ENCODE measurements around the gene NAPB. TPM values are rescaled to one million over a fixed set of nuclear protein-coding genes. Genes with fewer than 3 reads are reported as not detected.

The NAPB gene
- total RNA-seq, 1 donor from 2014 or later, result 74.1 TPM

GRCh38 chr20:23456409-23456808, 35.1 kb upstream of the NAPB start:
- TF ChIP-seq CTCF (IDR thresholded peaks at IDR 0.05; ENCODE audit: partially characterized antibody, unreplicated experiment), result no peak
- Mint-ChIP-seq H3K9me3 (ENCODE audit: unreplicated experiment) (no peaks in the 10 kb centered on the region), H3K4me1 (ENCODE audit: low read depth, unreplicated experiment) (no peaks in the 10 kb centered on the region), H3K36me3 (ENCODE audit: unreplicated experiment) (no peaks in the 10 kb centered on the region), H3K27ac (ENCODE audit: unreplicated experiment) (no peak overlapping the region), H3K4me3 (ENCODE audit: unreplicated experiment) (no peak overlapping the region), H3K27me3 (ENCODE audit: unreplicated experiment) (peaks cover 5% of the 10 kb centered on the region)
- DNase-seq, result no peak

GRCh38 chr20:23455639-23456038, 34.4 kb upstream of the NAPB start:
- no peak for DNase-seq
- H3K36me3 Mint-ChIP-seq (ENCODE audit: unreplicated experiment), result no peaks in the 10 kb centered on the region
- TF ChIP-seq CTCF (IDR thresholded peaks at IDR 0.05; ENCODE audit: partially characterized antibody, unreplicated experiment), result no peak
- no peak overlapping the region for H3K4me3 Mint-ChIP-seq (ENCODE audit: unreplicated experiment)
- no peak overlapping the region for H3K27ac Mint-ChIP-seq (ENCODE audit: unreplicated experiment)
- no peaks in the 10 kb centered on the region for H3K4me1 Mint-ChIP-seq (ENCODE audit: low read depth, unreplicated experiment)
- H3K9me3 Mint-ChIP-seq (ENCODE audit: unreplicated experiment), result no peaks in the 10 kb centered on the region
- peaks cover 8% of the 10 kb centered on the region for H3K27me3 Mint-ChIP-seq (ENCODE audit: unreplicated experiment)

GRCh38 chr20:23454816-23455215, 33.5 kb upstream of the NAPB start:
- Mint-ChIP-seq H3K4me1 (ENCODE audit: low read depth, unreplicated experiment) (no peaks in the 10 kb centered on the region), H3K27ac (ENCODE audit: unreplicated experiment) (no peak overlapping the region), H3K4me3 (ENCODE audit: unreplicated experiment) (no peak overlapping the region), H3K27me3 (ENCODE audit: unreplicated experiment) (peaks cover 8% of the 10 kb centered on the region), H3K36me3 (ENCODE audit: unreplicated experiment) (no peaks in the 10 kb centered on the region), H3K9me3 (ENCODE audit: unreplicated experiment) (no peaks in the 10 kb centered on the region)
- DNase-seq, result no peak
- no peak for TF ChIP-seq CTCF (IDR thresholded peaks at IDR 0.05; ENCODE audit: partially characterized antibody, unreplicated experiment)

- peaks cover 10% of the 10 kb centered on the region for H3K27me3 Mint-ChIP-seq (ENCODE audit: unreplicated experiment)
- no peak overlapping the region for H3K4me3 Mint-ChIP-seq (ENCODE audit: unreplicated experiment)
- no peak for DNase-seq
Observed at GRCh38 chr20:23453549-23454543, 32.6 kb upstream of the NAPB start.

More at GRCh38 chr20:23453549-23454543, 32.6 kb upstream of the NAPB start:
- H3K4me1 Mint-ChIP-seq (ENCODE audit: low read depth, unreplicated experiment), result no peaks in the 10 kb centered on the region
- TF ChIP-seq CTCF (IDR thresholded peaks at IDR 0.05; ENCODE audit: partially characterized antibody, unreplicated experiment), result no peak
- no peak overlapping the region for H3K27ac Mint-ChIP-seq (ENCODE audit: unreplicated experiment)
- no peaks in the 10 kb centered on the region for H3K36me3 Mint-ChIP-seq (ENCODE audit: unreplicated experiment)
- no peaks in the 10 kb centered on the region for H3K9me3 Mint-ChIP-seq (ENCODE audit: unreplicated experiment)

Measured in glutamatergic neuron (in vitro differentiated cells).